Activated naive CD4-positive, alpha-beta T cell treated with anti-CD3 and anti-CD28 coated beads for 36 hours (primary cell): ENCODE results near the gene DGKD. TPM values are rescaled to one million over a fixed set of nuclear protein-coding genes. Genes with fewer than 3 reads are reported as not detected.

Source experiments
- CTCF ChIA-PET: fragments of 350-600 bp; sonication (Branson Sonifier 250); formaldehyde crosslinking; loops from one replicate; lab custom pipeline; 2021; ENCODE audit warnings: antibody characterized with exemption; lab: Charles Lee
- DNase-seq: peaks from one replicate; pipeline ENCODE4 v3.0.0-alpha.2; 2020
- H3K27ac Mint-ChIP-seq: one replicate; pipeline ENCODE4 v1.8.0; 2021; ENCODE audit warnings: mild to moderate bottlenecking, mixed read lengths
- H3K27me3 Mint-ChIP-seq: one replicate; pipeline ENCODE4 v1.8.0; 2021; ENCODE audit warnings: low read depth, mixed read lengths
- H3K36me3 Mint-ChIP-seq: one replicate; pipeline ENCODE4 v1.8.0; 2021; ENCODE audit warnings: low read depth, mixed read lengths
- H3K4me1 Mint-ChIP-seq: one replicate; pipeline ENCODE4 v1.8.0; 2021; ENCODE audit warnings: low read depth, mixed read lengths
- H3K4me3 Mint-ChIP-seq: one replicate; pipeline ENCODE4 v1.8.0; 2021; ENCODE audit warnings: mild to moderate bottlenecking, moderate library complexity, mixed read lengths
- H3K9me3 Mint-ChIP-seq: one replicate; pipeline ENCODE4 v1.8.0; 2021; ENCODE audit warnings: mixed read lengths
- intact Hi-C: fragments of 100-400 bp; cut with micrococcal nuclease; formaldehyde crosslinking; loops from one replicate; pipeline ENCODE4 v1.15.1; 2023
- total RNA-seq, 2 experiments: library from RNA; stranded (reverse); gene quantifications; one replicate each; pipeline ENCODE4 v1.2.3, GENCODE V29; 2021

DGKD gene
- total RNA-seq, 2 experiments from 2014 or later: 68.9 to 72.3 TPM

DNA sequence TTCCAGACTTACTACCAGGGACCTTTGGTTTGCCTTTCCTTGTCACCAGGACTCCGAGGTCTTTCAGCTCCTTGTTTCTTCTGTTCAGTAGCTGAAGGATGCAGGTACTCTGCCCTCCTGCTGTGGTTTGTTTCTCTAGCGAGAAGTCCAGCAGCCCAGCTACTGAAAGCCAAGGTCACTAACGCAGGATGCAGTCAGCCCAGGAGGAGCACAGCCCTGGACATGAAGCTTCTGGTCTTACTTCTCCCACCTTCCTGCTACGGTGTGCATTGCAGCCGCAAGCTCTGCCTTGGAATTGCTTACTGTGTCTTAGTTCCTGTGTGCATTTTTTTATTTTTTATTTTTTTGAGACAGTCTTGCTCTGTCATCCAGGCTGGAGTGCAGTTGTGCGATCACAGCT lies 62.4 kb downstream of the DGKD start:
- intact Hi-C loops: loop anchor here (5.0 kb wide), 6 partner anchors 151 to 1076 kb away; partner anchors contain the start of genes HJURP, INPP5D and USP40
- CTCF ChIA-PET: interaction anchor here (0.6 to 1.9 kb wide), 3 partner anchors 10 to 26 kb away, joined by 3 to 9 read pairs (median 5); no protein-coding TSS in a partner anchor
- no peak for DNase-seq
- Mint-ChIP-seq H3K27ac (no peak overlapping the region), H3K4me3 (no peak overlapping the region), H3K9me3 (peaks cover 10% of the 10 kb centered on the region), H3K4me1 (peaks cover 89% of the 10 kb centered on the region), H3K27me3 (no peaks in the 10 kb centered on the region), H3K36me3 (peaks cover 16% of the 10 kb centered on the region)

DNA sequence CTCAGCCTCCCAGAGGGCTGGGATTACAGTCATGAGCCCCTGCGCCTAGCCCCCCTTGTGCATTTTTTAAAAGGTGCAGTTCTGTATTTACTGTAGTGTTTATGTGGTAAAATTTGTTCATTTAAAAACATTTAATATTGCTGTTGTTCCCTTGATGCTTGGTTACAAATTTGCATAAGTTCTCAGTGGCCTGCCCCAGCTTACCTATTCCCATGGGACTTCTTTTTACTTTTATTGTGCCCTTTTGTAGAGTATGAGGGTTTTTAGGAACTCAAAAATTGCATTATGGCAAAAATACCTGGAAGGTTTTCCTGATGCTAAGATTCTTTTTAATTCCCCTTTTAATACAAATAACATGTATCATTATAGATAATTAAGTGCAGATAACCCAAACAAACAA lies 63.0 kb downstream of the DGKD start:
- peak overlapping the region; percentile 64 for H3K27ac Mint-ChIP-seq
- no peaks in the 10 kb centered on the region for H3K27me3 Mint-ChIP-seq
- peaks cover 95% of the 10 kb centered on the region for H3K4me1 Mint-ChIP-seq
- peaks cover 13% of the 10 kb centered on the region for H3K36me3 Mint-ChIP-seq
- DNase-seq: no peak
- CTCF ChIA-PET: interaction anchor here (1.9 to 3.5 kb wide), 3 partner anchors 10 to 27 kb away, joined by 9 to 23 read pairs (median 20); no protein-coding TSS in a partner anchor
- H3K4me3 Mint-ChIP-seq: no peak overlapping the region
- intact Hi-C loops: loop anchor here (5.0 kb wide), 6 partner anchors 150 to 1075 kb away; partner anchors contain the start of genes HJURP, INPP5D and USP40
- H3K9me3 Mint-ChIP-seq: peaks cover 5% of the 10 kb centered on the region

DNA sequence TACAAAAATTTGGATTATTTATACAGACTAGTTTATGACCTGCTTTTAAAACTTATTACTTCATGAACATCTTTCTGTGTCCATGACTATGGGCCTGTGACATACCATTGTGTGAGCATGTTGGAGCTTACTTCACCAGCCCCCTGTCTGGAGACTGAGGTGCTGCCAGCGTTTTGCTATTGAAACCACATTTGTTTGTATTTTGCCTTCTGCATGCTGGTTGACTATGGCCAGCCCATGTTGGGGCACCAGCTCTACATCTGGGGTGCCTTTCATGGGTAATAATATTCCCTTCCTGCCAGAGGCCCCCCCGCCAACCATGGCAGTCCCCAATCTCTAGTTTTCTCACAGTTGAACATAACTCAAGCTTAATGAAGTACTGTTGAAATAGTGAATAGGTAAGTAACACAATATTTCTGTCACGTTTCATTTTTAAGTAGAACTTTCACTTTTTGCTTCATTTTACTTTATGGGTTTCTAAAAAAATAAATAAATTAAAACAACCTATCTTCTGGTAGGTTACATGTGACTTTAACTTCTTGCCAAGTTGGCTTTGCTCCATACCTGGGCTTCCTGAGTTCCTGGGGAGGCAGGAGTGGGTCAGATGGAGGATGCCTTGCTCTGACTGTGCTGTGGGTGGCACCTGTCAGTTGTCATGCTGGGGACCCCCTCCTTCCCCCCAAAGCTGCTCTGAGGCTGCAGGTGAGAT lies 63.9 kb downstream of the DGKD start:
- intact Hi-C loops: loop anchor here (2.0 to 5.0 kb wide), 7 partner anchors 149 to 1074 kb away; partner anchors contain the start of genes HJURP, INPP5D and USP40
- Mint-ChIP-seq H3K9me3 (no peaks in the 10 kb centered on the region), H3K27ac (peak overlapping the region; percentile 88), H3K4me3 (peak overlapping the region; percentile 67), H3K4me1 (peaks cover 97% of the 10 kb centered on the region), H3K27me3 (no peaks in the 10 kb centered on the region), H3K36me3 (peaks cover 8% of the 10 kb centered on the region)
- CTCF ChIA-PET: interaction anchor here (1.3 to 3.5 kb wide), 6 partner anchors 11 to 64 kb away, joined by 3 to 24 read pairs (median 14); partner anchors contain the start of gene DGKD
- no peak for DNase-seq

DNA sequence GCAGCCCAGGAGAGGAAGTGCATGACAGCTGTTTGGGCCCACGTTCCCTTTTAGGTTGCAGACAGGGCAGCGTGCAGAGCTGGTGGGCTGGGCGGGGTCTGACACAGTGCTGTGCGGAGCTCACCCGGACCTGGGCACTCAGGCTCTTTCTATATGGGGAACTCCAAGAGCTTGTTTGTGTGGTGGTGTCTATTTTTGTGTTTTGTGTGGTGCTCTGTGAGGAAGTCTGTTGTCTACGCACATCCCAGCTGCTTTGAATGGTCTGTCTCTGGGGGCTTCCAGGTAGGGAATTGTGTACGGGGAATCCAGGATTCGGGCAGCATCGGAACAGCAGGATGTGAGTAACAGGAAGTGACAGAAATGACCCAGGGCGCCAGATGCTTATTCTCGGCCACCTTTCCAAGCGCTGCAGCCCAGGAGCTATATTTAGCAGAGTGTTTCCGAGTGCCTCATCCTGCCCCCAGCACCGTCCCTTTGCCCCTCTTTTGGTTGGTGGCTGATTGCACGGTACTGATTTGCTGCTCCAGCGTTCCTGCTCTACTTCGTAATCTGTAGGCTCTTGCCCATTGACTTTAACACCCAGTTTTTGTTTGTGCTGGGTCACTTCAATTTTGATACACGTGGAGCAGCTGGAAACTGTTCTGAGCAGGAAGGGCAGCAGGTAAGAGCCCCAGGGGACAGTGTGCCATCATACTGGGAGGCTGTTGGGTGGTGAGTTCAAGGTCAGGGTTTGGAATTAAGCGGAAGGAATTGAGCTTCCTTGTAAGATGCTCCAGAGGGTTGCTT lies 64.7 kb downstream of the DGKD start:
- CTCF ChIA-PET: interaction anchor here (0.8 to 3.5 kb wide), 9 partner anchors 8 to 179 kb away, joined by 3 to 24 read pairs (median 7); partner anchors contain the start of gene DGKD
- H3K27ac Mint-ChIP-seq: peak overlapping the region; percentile 88
- peaks cover 97% of the 10 kb centered on the region for H3K4me1 Mint-ChIP-seq
- DNase-seq: peak; percentile 67
- H3K27me3 Mint-ChIP-seq: no peaks in the 10 kb centered on the region
- peaks cover 4% of the 10 kb centered on the region for H3K36me3 Mint-ChIP-seq
- H3K9me3 Mint-ChIP-seq: no peaks in the 10 kb centered on the region
- intact Hi-C loops: loop anchor here (1.0 to 5.0 kb wide), 8 partner anchors 24 to 1073 kb away; partner anchors contain the start of genes HJURP, INPP5D and USP40
- H3K4me3 Mint-ChIP-seq: peak overlapping the region; percentile 67

- Mint-ChIP-seq H3K4me1 (peaks cover 95% of the 10 kb centered on the region), H3K9me3 (no peaks in the 10 kb centered on the region), H3K27me3 (no peaks in the 10 kb centered on the region), H3K4me3 (peak overlapping the region; percentile 67), H3K27ac (peak overlapping the region; percentile 88), H3K36me3 (peaks cover 3% of the 10 kb centered on the region)
- peak; percentile 82 for DNase-seq
- CTCF ChIA-PET: interaction anchor here (0.6 to 3.5 kb wide), 10 partner anchors 8 to 180 kb away, joined by 3 to 24 read pairs (median 6); partner anchors contain the start of gene DGKD
- intact Hi-C loops: loop anchor here (1.0 to 5.0 kb wide), 8 partner anchors 24 to 1073 kb away; partner anchors contain the start of genes HJURP, INPP5D and USP40
Measured at GRCh38 chr2:233419602-233420391, 65.5 kb downstream of the DGKD start.

DNA sequence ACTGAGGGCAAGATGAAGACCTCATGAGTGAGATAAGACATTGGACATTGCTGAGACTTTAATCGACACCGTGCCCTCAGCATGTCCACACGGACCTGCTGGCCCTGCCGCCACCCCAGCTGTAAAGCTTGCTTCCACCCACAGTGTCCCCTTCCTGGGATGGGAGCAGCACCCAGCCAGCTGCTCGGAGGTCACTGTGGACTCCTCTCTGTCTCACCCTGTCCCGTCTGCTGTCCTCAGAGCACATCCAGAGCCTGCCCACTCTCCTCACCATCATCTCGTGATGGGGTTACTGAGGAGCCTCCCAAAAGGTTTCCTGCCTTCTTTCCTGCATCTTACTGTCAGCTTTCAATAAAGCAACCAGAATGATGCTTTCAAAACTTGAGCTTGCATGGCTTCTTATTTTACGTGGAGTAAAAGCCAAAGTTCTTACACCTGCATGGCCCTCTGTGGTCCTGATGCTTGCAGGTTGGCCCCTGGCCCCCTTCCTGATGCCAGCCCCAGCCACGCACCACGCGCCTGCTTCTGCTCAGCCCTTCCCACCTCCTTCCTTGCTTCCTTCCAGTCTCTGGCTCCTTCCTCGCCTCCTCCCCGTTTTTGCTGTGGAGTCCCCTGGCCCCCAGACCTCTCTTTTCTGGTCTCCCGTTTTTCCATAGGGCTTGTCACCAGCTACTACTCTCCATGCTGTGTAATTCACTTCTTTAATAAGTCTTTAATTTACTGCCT lies 67.0 kb downstream of the DGKD start:
- peak overlapping the region; percentile 79 for H3K27ac Mint-ChIP-seq
- peaks cover 6% of the 10 kb centered on the region for H3K36me3 Mint-ChIP-seq
- no peaks in the 10 kb centered on the region for H3K27me3 Mint-ChIP-seq
- no peak overlapping the region for H3K4me3 Mint-ChIP-seq
- intact Hi-C loops: no loop called here
- DNase-seq: no peak
- CTCF ChIA-PET: interaction anchor here (0.8 to 3.5 kb wide), 8 partner anchors 17 to 68 kb away, joined by 3 to 24 read pairs (median 6); no protein-coding TSS in a partner anchor
- H3K9me3 Mint-ChIP-seq: peaks cover 3% of the 10 kb centered on the region
- H3K4me1 Mint-ChIP-seq: peaks cover 91% of the 10 kb centered on the region

DNA sequence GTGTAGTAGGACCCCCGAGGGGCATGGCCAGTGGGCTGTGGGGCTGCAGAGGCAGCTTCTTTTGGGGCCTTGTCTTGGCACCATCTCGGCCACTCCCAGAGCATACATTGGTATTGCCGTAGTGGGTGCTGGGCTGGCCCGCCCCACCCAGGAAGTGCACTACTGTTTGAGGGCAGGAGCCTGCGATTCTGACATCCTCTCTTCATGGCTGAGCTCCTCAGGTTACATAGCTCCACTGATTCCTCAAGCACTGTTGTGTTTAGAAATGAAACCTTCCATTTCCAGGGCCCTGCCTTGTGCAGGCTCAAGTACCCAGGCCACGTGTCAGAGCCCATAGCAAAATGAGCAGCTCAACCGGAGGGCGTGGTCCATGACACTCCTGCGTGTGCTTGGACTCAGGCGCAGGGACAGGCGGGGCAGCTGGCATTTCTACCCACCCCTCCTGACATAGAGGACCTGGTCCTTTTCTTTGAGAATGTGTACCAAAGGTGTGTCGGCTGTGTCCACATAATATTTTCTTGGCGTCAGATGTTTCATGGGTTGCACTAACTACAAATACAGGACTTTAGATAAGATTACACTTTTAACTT lies 67.9 kb downstream of the DGKD start:
- peaks cover 13% of the 10 kb centered on the region for H3K36me3 Mint-ChIP-seq
- peak overlapping the region; percentile 79 for H3K27ac Mint-ChIP-seq
- H3K4me1 Mint-ChIP-seq: peaks cover 93% of the 10 kb centered on the region
- H3K4me3 Mint-ChIP-seq: peak overlapping the region; percentile 57
- H3K27me3 Mint-ChIP-seq: no peaks in the 10 kb centered on the region
- intact Hi-C loops: loop anchor here (1.0 kb wide), 1 partner anchor 8 kb away; no protein-coding TSS in a partner anchor
- CTCF ChIA-PET: interaction anchor here (0.9 to 1.9 kb wide), 6 partner anchors 18 to 68 kb away, joined by 3 to 10 read pairs (median 4); no protein-coding TSS in a partner anchor
- H3K9me3 Mint-ChIP-seq: peaks cover 9% of the 10 kb centered on the region
- peak; percentile 75 for DNase-seq

GRCh38 chr2:233422649-233423551 lies 68.6 kb downstream of the DGKD start:
- Mint-ChIP-seq H3K27me3 (no peaks in the 10 kb centered on the region), H3K36me3 (peaks cover 17% of the 10 kb centered on the region), H3K9me3 (peaks cover 9% of the 10 kb centered on the region), H3K4me3 (no peak overlapping the region), H3K27ac (no peak overlapping the region), H3K4me1 (peaks cover 93% of the 10 kb centered on the region)
- CTCF ChIA-PET: interaction anchor here (0.9 to 1.9 kb wide), 6 partner anchors 19 to 69 kb away, joined by 3 to 10 read pairs (median 4); no protein-coding TSS in a partner anchor
- intact Hi-C loops: loop anchor here (1.0 kb wide), 1 partner anchor 9 kb away; no protein-coding TSS in a partner anchor
- DNase-seq: no peak

GRCh38 chr2:233423552-233423860 lies 69.2 kb downstream of the DGKD start:
- H3K27ac Mint-ChIP-seq: no peak overlapping the region

More at GRCh38 chr2:233423552-233423860, 69.2 kb downstream of the DGKD start:
- Mint-ChIP-seq H3K27me3 (no peaks in the 10 kb centered on the region), H3K4me3 (no peak overlapping the region), H3K36me3 (peaks cover 17% of the 10 kb centered on the region), H3K4me1 (peaks cover 93% of the 10 kb centered on the region), H3K9me3 (peaks cover 9% of the 10 kb centered on the region)
- intact Hi-C loops: no loop called here
- no peak for DNase-seq
- CTCF ChIA-PET: no interaction called here
